Fibroblast of peridontal ligament (primary cell): Measurements from ENCODE around the gene TFB1M.
"Not testable (repeated sequence)": the region's sequence is repeated elsewhere in the genome, so short reads cannot be mapped to it uniquely, and the experiment has no call there.

Source experiments
- DNase-seq: peaks from one replicate; pipeline ENCODE4 v3.0.0-alpha.2; 2010; ENCODE audit errors: extremely low read depth

The TFB1M gene

DNA sequence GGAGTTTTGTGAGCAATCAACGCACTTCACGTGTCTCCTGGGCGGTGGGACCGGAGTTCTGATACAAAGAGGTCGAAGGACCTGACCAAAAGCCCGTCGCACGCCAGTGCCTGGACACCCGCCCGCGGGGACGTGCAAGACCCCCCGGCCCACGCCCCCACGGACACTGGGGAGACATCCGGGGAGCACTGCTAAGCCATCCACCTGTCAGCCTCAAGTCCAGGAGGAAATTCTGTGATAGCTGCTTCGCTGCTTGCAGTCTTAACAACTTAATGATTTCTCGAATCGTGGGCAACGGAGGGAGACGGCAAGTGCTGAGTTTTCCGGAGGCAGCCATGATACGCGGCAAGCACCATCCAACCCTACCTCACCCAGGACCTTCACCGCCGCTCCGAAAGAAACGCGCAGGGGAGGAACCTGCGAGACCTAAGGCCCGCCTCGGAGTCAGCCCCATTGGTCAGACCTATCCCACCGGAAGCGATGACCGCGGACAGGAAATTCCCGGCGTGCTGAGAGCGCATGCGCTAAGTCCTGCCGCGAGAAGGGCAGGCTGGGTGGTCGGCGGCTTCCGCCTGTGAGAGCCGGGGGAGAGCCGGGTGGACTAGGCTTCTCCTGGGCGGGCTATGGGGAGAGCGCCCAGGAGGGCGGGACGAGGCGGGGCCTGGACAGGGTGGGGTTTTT, at the start of gene TFB1M:
TFB1M (minus strand) TSS at position 393 of the 681 bp plus-strand sequence; CDS start at position 337, 56 bp downstream.
- DNase-seq, result peak; percentile 98

GRCh38 chr6:155364021-155364420, 49.7 kb upstream of the TFB1M start:
- not testable (repeated sequence) for DNase-seq

GRCh38 chr6:155362968-155363632, 48.8 kb upstream of the TFB1M start:
- DNase-seq, result not testable (repeated sequence)

GRCh38 chr6:155354167-155354566, 39.9 kb upstream of the TFB1M start:
- no peak for DNase-seq

DNA sequence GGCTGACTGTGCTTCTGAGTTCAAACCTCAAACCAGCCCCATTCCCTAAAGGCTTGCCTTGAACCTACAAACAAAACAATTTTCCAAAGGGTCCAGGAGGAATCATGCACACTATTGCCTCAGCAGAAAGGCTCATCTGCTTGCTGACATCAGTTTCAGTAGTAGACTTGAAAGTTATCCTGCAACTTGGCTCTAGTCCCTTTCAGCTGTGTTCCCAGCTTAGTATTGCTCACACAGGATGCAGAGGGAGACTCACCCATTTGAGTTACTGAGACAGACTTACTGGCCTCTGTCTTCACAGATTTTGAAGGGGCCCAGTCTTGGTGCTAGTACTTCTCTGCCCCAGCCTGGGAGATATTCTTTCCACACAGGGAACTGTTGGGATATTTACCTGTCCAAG, 38.5 kb upstream of the TFB1M start:
- DNase-seq, result peak; percentile 87

GRCh38 chr6:155352130-155352420, 37.8 kb upstream of the TFB1M start:
- no peak for DNase-seq

GRCh38 chr6:155351273-155352129, 37.2 kb upstream of the TFB1M start:
- no peak for DNase-seq

DNA sequence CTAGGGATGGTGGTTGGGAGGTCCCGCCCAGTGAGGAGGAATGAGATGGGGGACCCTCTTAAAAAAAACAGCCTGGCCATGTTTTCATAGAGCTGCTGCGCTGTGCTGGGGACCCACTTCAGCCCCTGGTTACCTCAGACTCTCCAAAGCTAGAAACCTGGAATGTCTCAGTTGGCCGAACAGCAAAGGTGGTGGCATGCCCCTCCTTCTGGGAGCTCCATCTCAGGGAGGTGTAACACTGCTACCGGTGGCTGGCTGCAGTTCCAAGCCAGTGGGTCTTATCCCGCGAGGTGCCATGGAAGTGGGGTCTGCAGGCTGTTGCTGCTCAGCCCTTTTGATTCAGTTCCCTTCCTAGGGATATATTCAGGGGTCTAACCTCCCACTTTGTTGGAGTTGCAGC, 35.7 kb upstream of the TFB1M start:
- DNase-seq, result no peak

GRCh38 chr6:155349129-155349528, 34.8 kb upstream of the TFB1M start:
- DNase-seq, result peak; percentile 61

DNA sequence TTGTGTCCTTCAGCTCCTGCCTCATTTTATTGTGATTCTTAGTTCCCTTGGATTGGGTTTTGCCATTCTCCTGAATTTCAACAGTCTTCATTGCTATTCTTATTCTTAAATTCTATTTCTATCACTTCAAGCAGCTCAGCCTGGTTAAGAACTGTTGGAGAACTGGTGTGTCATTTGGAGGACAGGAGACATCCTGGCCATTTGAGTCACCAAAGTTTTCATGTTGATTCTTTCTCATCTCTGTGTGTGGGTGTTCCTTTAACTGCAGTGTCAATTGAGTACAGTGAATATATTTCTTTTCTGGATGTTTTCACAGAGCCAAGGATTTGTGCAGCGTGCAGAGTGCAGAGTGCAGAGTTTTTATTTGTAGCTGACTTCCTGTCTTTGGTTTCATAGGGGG, 33.5 kb upstream of the TFB1M start:
- DNase-seq, result no peak

DNA sequence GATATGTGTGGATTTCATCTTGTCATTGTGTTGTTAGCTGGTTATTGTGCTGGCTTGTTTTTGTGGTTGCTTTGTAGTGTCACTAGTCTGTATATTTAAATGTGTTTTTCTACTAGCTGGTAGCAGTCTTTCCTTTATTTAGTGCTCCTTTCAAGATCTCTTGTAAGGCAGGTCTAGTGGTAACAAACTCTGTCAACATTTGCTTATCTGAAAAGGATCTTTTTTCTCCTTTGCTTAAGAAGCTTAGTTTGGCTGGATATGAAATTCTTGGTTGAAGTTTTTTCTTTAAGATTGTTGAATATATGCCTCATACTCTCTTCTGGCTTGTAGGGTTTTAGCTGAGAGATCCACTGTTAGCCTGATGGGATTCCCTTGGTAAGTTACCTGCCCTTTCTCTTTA, 32.7 kb upstream of the TFB1M start:
- no peak for DNase-seq

DNA sequence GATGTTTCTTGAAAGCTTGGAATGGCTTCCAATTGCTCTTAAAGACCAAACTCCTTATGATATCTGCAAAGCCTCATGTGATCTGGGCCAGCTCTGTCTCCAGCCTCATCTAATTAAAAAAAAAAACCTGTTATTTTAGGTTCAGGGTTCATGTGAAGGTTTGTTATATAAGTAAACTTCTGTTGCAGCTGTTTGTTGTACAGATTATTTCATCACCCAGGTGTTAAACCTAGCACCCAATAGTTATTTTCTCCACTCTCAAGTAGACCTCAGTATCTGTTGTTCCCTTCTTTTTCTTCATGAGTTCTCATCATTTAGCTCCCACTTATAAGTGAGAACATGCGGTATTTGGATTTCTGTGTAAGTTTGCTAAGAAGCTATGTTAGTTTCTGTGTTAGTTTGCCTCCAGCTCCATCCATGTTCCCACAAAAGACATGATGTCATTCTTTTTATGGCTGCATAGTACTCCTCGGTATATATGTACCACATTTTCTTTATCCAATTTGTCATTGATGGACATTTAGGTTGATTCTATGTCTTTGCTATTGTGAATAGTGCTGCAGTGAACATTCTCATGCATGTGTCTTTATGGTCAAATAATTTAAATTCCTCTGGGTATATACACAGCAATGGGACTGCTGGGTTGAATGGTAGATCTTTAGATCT, 30.2 kb upstream of the TFB1M start:
- DNase-seq, result no peak

DNA sequence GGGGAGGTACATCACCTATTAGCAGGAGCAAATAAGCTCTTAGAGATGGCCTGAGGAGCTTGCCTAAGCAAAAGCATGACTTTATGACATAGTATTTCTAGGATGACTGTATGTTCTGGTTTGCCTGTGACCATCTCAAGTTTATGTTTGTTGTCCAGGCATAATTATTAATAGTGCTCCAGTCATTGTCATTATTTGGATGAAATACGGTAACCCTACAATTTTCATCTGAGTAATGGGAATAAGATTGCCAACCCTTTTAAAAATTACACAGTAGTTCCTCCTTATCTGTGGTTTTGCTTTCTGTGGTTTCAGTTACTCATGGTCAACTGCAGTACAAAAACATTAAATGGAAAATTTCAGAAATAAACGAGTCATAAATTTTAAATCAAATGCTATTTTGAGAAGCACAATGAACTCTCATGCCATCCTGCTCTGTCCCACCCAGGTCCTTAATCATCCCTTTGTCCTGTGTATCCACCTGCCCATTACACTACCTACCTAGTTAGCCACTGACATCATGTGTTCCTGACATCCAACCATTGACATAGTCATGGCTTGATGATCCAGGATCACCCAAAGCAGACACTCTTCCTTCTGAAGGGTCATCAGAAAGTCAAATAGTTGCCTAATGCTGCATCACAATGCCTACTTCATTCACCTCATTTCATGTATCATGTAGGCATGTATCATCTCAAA, 27.0 kb upstream of the TFB1M start:
- peak; percentile 57 for DNase-seq

DNA sequence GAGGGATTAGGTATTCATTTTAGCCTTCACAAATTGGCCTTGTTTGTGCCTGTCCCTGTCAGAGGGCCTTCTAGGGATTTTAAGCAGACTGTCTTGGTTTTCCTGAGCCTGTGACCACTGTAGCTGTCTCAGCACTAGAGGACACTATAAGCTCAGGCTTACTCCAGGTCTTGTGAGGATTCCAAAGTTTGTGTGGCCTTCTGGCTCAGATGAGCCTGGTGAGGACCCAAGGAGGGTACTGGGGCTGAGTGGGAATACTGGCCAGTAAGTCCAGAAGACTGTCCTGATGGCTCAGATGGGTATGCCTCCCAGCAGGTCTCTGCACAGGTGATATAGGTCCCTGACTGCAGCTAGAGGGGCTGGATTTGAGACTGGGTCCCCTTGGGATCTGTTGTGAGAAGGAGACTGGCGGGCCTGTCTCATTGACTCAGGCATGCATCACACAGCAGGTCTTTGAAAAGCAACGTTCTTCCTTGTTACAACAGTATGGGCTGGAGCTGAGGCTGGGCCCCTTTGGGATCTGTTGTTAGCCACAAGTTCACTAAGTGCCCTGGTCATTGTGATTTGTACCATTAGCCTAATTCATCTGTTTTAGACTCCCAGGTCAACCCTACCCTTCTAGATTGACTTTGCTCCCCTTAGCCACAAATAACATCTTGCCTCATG, 26.3 kb upstream of the TFB1M start:
- peak; percentile 81 for DNase-seq

GRCh38 chr6:155339929-155340328, 25.6 kb upstream of the TFB1M start:
- not testable (repeated sequence) for DNase-seq

- not testable (repeated sequence) for DNase-seq
Measured at GRCh38 chr6:155338237-155338636, 24.0 kb upstream of the TFB1M start.

DNA sequence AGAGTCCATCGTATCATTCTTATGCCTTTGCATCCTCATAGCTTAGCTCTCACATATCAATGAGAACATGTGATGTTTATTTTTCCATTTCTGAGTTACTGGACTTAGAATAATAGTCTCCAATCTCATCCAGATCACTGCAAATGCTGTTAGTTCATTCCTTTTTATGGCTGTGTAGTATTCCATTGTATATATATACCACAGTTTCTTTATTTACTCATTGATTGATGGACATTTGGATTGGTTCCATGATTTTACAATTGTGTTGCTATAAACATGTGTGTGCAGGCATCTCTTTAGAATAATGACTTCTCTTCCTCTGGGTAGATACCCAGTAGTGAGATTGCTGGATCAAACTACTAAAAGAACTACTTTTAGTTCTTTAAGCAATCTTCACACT, 21.0 kb upstream of the TFB1M start:
- DNase-seq, result no peak

DNA sequence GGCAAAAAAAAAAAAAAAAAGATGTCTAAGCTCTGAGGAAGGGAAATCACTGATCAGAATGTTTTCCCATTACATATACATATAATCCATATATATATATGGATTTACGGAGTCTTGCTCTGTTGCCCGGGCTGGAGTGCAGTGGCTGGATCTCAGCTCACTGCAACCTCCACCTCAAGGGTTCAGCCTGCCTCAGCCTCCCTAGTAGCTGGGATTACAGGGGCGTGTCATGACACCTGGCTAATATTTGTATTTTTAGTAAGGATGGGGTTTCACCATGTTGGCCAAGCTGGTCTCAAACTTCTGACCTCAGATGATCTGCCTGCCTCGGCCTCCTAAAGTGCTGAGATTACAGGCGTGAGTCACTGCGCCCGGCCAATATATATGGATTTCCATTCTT, 19.8 kb upstream of the TFB1M start:
- DNase-seq, result not testable (repeated sequence)

DNA sequence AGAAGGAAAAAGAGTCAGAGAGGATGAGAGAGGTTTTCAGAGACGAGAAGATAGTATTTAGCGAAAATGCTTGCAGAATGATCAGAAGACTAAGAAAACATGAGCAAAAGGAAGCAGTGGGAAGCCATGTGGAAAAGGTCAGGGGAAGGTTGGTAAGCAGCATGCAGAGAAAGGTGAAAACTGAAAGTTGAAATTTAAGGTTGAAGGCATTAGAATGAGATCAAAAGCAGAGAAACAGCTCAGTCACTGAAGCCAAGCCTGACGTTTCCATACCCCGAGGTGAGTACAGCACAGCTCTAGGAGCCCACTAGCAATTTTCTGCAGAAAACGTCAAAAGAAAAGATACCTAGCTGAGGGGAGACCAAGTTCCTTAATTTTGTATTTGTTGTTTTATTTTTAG, 19.1 kb upstream of the TFB1M start:
- no peak for DNase-seq

DNA sequence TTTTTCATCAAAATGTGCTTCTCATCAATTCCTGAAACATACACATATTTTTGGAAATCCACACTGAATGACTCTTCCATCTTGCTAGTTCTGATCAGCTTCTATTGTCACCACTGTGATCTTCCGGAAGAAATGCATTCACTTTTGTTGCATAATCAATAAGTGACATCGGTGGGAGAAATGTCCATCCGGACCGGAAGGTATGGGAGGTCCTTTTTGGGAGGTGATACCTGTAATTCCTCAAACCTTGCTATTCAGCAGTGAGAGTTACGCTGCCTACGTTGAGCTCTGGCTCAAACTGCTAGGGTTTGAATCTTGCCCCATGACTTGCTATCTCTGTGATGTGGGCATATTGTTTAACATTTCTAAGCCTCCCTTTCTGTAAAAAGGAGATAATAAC, 16.6 kb upstream of the TFB1M start:
- DNase-seq, result no peak

DNA sequence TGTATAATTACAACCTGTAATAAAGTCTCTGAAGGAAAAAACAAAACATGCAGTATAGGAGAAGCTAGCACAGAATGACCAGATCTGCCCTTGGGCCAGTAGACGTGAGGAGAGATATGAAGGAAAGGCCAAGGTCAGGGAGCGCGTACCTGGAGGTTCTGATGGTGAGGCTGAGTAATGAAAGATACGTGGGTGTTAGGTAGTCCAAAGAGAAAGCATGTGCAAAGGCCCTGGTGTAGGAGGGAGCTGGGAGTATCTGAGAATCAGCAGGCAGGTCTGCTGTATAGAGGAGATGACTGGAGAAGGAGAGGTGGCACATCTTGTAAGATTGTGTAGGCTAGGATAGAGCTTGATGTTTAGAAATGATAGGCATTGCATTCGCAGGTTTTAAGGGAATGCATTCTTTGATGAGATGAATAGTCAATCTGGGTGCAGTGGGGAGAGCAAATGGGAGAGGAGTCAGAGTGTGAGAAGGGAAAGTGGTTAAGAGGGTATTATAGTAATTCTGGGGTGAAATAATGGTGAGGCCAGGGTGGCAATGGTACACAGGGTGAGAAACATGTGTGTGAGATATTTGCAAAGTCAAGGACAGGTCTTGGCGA, 15.9 kb upstream of the TFB1M start:
- no peak for DNase-seq
